GM20431 (cell line): ENCODE results near the gene CACNG7.

Experiments
- in situ Hi-C: fragments of 300-500 bp; cut with MseI, MboI; formaldehyde crosslinking; loops from one replicate; pipeline ENCODE4 v1.15.0; 2020; ENCODE audit warnings: low sequenced_read_pairs; ENCODE audit not compliant: unreplicated experiment

The CACNG7 gene

DNA sequence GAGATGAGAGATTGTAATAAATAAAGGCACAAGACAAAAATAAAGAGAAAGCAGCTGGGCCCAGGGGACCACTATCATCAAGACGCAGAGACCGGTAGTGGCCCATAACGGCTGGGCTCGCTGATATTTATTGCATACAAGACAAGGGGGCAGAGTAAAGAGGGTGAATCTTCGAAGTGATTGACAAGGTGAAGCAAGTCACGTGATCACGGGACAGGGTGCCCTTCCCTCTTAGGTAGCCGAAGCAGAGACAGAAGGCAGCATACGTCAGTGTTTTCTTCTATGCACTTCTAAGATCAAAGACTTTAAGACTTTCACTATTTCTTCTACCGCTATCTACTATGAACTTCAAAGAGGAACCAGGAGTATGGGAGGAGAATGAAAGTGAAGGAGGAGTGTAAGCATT lies 31.7 kb upstream of the CACNG7 start:
- in situ Hi-C loops: no loop called here

DNA sequence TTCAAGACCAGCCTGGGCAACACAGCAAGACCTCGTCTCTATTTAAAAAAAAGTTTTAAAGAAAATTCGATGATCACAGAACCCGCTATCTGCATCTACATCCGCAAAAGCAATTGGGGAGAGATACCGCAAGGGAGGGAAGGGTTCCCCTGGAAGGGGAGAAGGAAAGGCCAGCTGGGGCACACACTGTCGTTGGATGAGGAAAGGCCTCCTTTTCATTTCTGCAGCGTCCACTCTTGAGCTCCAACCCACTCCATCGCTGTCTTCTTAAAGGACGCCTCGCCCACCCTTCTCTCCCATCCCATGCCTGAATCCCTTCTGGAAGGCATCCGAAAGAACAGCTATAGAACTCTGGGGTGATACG lies 30.3 kb upstream of the CACNG7 start:
- in situ Hi-C loops: no loop called here

GRCh38 chr19:53879140-53880081 lies 29.7 kb upstream of the CACNG7 start:
- in situ Hi-C loops: no loop called here

DNA sequence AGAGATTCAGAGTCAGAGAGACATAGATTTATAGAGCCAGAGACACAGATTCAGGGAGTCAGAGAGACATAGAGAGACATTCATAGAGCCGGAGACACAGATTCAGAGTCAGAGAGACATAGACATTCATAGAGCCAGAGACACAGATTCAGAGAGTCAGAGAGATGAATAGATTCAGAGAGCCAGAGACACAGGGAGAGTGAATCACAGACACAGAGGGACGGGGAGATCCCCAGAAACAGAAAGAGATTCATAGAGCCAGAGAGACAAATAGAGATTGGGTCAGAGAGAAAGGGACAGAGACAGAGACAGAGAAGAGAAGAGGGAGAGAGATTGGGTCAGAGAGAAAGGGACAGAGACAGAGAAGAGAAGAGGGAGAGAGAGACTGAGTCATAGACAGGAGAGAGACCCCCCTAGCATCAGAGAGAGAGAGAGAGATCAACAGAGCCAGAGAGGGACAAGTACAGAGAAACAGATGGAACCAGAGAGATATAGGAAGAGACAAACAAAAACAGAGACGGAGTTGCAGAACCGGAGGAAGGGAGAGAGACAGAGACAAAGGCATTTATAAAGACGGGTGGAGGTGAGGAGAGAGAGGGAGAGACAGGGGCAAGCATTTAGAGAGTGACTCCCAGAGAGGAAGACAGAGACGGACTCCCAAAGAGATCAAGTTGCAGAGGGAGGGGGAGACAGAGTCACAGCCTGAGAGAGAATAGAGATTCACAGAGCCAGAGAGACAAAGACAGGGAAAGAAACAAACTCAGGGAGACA lies 28.2 kb upstream of the CACNG7 start:
- in situ Hi-C loops: no loop called here

- in situ Hi-C loops: no loop called here
These were observed 27.3 kb upstream of the CACNG7 start, which contains the start of gene PRKCG for GRCh38 chr19:53881482-53882390. Gene PRKCG, plus strand, starts transcription at chr19:53882197. Its CDS starts 298 bp downstream, at chr19:53882495.

- in situ Hi-C loops: no loop called here
These were observed 26.6 kb upstream of the CACNG7 start for GRCh38 chr19:53882391-53883050.

DNA sequence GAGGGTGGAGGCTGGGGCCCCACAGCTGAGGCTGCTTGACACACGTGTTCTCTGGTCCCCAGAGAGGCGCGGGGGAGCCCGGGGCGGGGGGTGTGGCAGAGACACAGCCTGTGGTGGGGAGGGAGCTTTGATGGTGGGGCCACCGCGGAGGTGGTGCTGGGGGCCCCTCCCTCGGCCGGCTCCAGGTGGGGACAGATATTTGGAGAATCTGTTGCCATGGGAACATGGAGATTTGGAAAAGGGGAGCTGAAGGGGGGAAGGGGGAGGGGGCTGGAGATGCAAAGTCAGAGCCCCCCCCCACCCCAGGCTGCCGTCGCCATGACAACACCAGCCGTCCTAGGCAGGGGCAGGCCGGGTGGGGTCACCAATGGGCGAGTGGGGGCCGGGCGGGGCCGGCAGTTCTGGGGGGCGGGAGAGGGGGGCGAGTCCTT lies 25.8 kb upstream of the CACNG7 start:
- in situ Hi-C loops: no loop called here

- in situ Hi-C loops: no loop called here
These were observed 25.3 kb upstream of the CACNG7 start for GRCh38 chr19:53883741-53884140.

- in situ Hi-C loops: no loop called here
These were observed 24.8 kb upstream of the CACNG7 start for GRCh38 chr19:53884256-53884655.

- in situ Hi-C loops: no loop called here
These were observed 24.0 kb upstream of the CACNG7 start for GRCh38 chr19:53885036-53885435.

GRCh38 chr19:53892301-53892980 lies 16.6 kb upstream of the CACNG7 start:
- in situ Hi-C loops: no loop called here

- in situ Hi-C loops: no loop called here
These were observed 16.1 kb upstream of the CACNG7 start for GRCh38 chr19:53892981-53893325.

DNA sequence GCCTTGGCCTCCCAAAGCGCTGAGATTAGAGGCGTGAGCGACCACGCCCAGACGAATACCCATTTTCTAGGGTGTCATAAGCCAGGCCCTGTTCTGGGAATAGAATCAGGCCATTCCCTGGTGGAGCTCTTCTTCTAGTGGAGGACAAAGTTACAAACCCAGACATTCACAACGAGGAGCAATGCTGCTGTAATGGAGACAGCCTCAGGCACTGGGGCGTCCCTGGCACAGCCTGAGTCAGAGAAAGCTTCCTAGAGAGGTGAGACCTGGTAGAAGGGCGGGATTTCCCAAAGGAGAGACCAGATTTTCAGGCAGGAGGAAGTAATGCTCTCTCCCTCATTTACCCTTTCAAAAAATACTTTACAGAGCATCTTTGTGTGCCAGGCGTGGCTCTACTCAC lies 14.4 kb upstream of the CACNG7 start:
- in situ Hi-C loops: no loop called here

DNA sequence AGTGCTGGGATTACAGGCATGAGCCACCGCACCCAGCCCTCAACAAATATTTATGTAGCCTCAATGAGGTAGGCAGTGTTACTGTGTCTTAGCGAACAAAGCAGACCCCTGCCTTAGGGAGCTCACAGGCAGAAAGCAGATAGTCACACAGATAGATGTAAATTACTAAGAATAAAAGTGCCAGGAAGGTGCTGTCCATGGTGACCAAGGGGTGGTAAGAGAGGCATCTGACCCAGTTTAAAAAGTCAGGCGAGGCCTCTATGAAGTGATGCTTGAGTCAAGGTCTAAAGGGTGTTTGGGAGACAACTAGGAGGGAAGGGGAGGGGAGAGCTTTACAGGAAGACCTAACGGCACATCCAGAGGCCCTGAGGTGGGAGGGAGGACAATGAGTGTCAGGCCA lies 12.4 kb upstream of the CACNG7 start:
- in situ Hi-C loops: no loop called here

GRCh38 chr19:53897459-53897858 lies 11.6 kb upstream of the CACNG7 start:
- in situ Hi-C loops: no loop called here

DNA sequence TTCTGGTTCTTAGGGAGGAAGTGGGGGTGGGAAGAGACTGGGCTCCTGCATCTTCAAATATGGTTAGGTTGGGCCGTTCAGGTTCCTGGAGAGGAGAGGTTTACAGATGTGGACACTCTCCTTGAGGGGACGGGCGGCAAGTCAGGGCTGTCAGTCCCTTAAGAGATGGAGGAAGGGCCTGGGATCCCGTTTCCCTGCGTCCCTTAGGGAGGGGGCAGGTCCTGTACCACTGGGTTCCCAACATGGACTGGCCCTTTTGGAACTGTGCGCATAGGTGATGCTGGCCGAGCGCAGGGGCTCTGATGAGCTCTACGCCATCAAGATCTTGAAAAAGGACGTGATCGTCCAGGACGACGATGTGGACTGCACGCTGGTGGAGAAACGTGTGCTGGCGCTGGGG lies 10.9 kb upstream of the CACNG7 start:
- in situ Hi-C loops: no loop called here

- in situ Hi-C loops: no loop called here
These were observed 10.3 kb upstream of the CACNG7 start for GRCh38 chr19:53898636-53899341.

- in situ Hi-C loops: no loop called here
These were observed 8.8 kb upstream of the CACNG7 start for GRCh38 chr19:53900191-53900860.
